HL-60/S4 (cell line): ENCODE results near the gene PITHD1.
"Not testable (repeated sequence)": the region's sequence is repeated elsewhere in the genome, so short reads cannot be mapped to it uniquely, and the experiment has no call there.

Experiments
- in situ Hi-C: fragments of 300-500 bp; cut with MboI; formaldehyde crosslinking; loops from 2 replicates; pipeline ENCODE4 v1.14.3; 2022; ENCODE audit warnings: low sequenced_read_pairs

Gene PITHD1

DNA sequence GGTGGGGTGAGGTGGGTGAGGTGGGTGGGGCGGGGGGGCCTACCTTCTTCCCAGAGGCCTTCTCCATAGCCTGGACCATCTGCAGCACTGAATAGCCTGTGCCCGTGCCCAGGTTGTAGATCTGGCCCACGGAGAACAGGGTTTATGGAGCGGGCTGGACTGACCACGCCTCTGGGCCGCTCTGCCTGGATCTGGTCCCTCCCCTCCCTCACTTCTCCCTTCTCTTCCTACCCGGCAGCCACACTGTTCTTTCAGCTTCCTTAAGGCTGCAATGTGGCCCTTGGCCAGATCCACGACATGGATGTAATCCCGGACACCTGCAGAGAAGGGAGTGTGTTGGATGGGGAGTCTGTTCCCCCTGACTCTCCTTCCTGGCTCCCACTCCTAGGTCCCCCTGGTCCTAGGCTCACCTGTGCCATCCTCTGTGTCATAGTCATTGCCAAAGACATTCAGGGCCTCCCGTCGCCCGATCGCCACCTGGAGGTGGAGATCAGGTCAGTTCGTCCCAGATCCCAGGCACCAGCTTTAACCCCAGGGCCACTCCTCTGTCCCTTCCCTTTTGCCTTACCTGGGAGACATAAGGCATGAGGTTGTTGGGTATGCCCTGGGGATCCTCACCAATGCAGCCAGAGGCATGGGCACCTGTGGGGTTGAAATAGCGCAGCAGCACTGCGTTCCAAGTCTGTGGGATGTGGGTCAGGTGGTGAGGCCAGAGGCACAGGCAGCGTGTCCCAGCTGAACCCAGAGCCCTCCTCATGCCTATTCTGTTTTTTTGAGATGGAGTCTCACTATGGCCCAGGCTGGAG lies 18.5 kb downstream of the PITHD1 start:
- in situ Hi-C loops = no loop called here

DNA sequence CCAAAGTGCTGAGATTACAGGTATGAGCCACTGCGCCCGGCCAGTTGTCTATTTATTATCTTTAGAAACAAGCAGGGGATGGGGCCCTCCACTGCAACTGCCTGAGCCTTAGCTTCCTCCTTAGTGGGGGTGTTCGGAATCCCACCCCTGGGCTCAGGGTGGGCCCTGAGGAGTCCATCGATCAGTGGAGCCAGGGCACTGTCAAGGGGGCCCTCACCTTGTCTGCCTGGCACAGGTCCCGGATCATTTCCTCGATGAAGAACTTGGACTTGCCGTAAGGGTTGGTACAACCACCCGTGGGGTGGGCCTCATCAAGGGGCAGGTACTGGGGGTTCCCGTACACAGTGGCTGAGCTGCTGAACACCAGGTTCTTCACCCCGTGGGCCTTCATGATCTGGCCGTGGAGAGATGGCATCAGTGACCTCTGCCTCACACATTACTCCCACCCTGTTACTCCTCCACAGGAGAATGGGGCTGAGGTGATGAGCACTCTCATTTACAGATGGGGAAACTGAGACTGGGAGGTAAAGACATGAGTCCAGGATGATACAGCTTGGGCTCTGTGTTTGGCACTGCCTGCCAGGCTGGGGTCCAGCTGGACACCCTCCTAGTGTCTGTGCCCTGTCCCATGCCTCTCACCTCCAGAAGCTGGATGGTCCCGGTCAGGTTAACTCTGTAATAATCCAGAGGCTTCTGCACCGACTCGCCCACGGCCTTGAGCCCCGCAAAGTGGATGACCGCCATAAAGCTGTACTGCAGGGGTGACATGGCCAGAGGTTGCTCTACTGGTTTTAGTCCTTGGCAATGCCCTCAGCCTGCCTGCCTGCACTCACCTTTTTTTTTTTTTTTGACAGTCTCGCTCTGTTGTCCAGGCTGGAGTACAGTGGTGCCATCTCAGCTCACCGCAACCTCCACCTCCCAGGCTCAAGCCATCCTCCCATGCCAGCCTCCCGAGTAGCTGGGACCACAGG lies 19.5 kb downstream of the PITHD1 start:
- in situ Hi-C loops = no loop called here

DNA sequence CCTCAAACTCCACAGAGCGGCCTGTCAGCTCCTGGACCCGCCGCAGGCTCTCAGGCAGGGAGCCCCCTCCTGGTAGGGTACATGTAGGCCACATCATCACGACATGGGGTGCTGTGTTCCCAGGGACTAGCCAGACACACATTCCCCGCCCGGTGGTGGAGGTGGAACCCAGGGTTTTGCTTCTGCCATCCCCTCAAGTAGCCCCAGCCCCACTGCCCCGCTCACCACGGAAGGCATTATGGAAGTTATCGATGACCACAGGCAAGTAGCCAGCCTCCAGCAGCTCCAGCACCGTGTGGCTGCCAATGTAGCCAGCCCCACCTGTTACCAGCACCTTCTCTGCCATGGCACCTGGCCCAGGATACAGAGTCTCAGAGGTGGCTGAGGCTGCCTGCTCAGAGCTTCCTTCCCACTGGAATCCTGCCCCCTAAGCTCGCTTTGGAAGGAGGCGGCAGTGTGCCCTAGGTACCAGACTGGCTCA lies 20.5 kb downstream of the PITHD1 start:
- in situ Hi-C loops = no loop called here

- in situ Hi-C loops = no loop called here
Measured at GRCh38 chr1:23799255-23799569, 21.0 kb downstream of the PITHD1 start.

GRCh38 chr1:23799570-23800399 lies 21.6 kb downstream of the PITHD1 start:
- in situ Hi-C loops = no loop called here

GRCh38 chr1:23800400-23801337 lies 22.5 kb downstream of the PITHD1 start, which contains the start of gene GALE:
GALE (minus strand) TSS chr1:23800754; CDS start chr1:23799007, 1,747 bp downstream.
- in situ Hi-C loops = no loop called here

DNA sequence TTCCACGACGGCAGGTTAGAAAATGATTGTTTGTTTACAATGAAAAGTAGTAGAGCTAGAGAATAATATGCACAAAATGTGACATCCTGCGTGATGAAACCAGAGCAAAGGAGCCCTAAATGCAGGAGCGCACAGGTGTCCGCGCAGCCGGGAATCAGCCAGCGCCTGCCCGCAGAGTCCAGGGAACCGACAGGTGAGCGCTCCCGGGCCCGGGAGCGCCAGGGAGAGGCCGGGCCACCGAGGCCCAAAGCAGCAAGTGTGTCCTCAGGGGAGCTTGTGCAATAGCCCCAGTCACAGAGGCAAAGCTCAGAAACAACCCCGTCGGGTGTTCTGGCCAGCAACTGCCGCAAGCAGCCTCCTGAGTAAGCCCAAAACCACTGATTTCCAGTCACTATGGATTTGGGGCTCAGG lies 23.1 kb downstream of the PITHD1 start:
- in situ Hi-C loops = no loop called here

DNA sequence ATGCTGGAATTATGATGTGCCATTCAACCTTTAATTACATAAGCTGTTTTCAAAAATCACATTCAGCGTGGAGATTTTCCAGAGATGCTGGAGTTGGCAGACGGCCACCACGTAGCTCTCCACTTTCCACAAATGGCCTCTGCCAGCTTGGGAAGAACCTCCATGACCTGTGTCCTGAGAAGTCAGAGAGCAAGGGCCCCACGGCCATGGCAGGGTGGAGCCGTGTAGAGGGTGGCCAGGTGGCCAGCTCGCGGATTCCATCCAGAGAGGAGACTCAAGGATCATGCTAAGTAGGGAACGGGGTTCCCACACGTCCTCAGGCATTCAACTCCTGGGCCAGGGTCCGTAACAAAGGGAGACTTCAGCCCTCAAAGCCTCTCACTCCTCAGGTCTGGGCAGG lies 23.7 kb downstream of the PITHD1 start:
- in situ Hi-C loops = no loop called here

DNA sequence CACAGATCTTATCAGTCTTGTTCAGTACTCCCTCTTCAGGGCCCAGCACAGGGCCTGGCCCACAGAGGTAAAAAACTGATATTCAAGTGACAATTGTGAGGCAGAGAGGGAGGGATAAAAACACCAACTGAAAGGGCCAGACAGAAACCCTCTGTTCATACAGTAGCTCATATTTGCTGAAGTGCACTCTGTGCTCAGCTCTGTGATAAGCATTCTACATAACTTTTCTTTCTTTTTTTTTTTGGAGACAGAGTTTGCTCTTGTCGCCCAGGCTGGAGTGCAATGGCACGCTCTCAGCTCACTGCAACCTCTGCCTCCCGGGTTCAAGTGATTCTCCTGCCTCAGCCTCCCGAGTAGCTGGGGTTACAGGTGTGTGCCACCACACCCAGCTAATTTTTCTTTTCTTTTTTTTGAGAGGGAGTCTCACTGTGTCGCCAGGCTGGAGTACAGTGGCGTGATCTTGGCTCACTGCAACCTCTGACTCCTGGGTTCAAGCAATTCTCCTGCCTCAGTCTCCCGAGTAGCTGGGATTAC lies 24.7 kb downstream of the PITHD1 start:
- in situ Hi-C loops = not testable (repeated sequence)

DNA sequence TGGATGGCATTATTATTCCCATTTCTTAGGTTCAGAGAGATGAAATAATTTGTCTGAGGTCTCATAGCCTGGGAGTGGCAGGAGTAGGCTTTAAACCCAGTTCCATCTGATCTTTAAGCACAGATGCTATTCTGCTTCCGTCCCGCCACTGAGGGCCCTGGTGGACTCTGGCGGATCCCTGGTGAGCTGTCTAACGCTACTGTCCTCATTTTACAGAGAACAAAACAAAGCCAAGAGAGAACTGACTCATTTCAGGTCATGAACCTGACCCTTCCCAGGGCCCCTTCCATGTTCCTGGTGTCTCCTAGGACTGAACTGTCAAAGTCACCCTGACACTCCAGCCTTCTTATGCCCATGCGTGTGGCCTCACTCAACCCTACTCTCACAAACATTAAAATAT lies 25.5 kb downstream of the PITHD1 start:
- in situ Hi-C loops = no loop called here

DNA sequence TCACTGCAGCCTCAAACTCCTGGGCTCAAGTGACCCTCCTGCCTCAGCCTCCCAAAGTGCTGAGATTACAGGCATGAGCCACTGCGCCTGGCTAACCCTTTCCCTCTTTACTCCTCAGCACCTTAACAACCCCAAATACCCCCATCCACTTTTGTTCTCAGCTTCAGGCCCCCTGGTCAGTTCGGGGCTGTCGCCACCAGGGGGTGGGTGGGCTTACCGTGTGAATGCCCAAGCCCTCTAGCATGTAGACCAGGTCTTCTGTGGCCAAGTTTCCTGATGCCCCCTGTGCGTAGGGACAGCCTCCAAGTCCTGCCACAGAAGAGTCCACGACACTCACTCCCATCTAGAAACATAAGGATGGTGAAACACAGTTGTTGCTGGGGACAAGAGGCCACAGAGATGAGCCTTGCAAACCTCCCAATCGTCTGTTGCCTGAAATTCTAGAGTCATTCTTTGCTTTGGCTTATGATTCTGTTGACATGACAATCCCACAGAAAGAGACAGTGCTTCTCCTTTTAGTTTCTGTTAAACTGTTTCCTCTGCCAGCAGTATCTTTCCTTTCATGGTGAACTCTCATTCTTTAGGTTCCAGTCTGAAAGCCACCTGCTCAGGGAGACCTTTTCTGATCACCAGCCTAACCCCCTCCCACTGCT lies 26.1 kb downstream of the PITHD1 start:
- in situ Hi-C loops = no loop called here

DNA sequence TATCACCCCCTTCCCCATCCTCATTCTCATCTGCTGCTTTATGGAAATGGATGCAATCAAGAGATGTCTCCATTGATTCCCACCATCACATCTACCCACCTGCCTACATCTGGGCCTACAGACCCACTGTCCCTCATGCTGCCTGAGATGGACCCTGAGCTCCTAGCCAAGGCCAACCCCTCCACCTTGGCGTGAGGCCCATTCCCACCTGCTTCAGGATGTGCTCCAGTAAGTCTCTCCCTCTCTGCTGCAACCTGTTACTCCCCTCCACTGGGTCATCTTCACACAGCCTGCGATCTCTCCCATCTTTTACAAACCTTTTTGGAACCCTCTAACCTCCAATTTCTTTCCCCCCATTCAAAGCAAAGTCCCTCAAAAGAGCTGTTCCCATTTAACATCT lies 26.8 kb downstream of the PITHD1 start:
- in situ Hi-C loops = loop anchor here (5.0 kb wide), 1 partner anchor 112 kb away; no protein-coding TSS in a partner anchor

DNA sequence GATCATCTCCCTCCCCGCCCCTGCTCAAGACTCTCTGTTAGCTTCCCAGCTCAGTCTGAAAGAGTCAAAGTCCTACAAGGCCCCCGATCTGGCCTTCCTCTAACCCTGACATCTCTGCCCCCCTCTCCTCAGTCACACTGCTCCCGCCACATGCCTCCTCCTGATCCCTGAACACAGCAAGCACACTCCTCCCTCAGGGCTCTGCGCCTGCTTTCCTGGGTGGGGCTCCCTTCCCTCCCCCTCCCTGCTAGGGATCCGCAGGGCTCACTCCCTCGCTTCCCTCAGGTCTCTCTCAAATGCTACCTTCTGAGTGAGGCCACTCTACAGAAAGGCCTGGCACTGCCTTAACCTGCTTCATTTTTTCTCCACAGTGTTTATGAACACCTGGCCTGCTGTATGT lies 28.1 kb downstream of the PITHD1 start:
- in situ Hi-C loops = loop anchor here (5.0 kb wide), 1 partner anchor 111 kb away; no protein-coding TSS in a partner anchor

DNA sequence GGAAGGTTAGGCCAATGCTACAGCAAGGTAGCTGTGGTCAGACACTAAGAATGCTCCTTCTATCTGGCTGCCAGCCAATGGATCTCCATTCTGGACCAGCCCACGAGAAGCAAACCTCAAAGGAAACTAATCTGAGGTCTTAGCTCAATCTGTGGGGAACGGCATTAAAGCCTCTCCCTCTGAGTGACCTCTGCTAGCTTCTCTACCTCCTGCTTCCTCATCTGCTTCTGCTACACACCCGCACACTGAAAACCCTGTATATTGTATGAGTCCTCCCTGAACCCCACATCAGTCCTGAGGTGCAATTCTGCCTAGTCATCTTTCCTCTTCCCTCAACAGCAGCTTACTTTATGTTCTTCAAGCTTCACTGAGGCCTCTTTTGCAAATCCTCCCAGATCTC lies 29.2 kb downstream of the PITHD1 start:
- in situ Hi-C loops = loop anchor here (5.0 kb wide), 1 partner anchor 110 kb away; no protein-coding TSS in a partner anchor

- in situ Hi-C loops = loop anchor here (5.0 kb wide), 1 partner anchor 108 kb away; no protein-coding TSS in a partner anchor
Measured at GRCh38 chr1:23809751-23810171, 31.5 kb downstream of the PITHD1 start.

- in situ Hi-C loops = no loop called here
Measured at GRCh38 chr1:23810818-23811540, 32.8 kb downstream of the PITHD1 start.

DNA sequence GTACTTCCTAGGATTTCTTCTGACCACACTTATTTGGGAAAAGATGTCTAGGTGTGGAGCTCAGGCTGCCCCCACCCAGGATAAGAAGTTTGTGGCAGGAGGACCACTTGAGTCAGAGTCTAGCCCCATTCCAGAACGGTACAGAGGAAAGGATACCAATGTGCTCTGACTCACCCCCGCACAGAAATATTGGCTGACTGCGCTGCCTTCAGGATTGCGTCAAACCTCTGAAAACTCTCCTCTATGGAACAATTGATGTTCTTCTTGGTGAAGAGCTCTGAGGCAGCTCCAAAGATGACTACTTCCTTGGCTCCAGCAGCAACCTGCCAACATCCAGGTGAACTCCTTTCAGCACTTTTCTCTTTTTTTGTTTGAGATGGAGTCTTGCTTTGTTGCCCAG lies 35.8 kb downstream of the PITHD1 start:
- in situ Hi-C loops = no loop called here

DNA sequence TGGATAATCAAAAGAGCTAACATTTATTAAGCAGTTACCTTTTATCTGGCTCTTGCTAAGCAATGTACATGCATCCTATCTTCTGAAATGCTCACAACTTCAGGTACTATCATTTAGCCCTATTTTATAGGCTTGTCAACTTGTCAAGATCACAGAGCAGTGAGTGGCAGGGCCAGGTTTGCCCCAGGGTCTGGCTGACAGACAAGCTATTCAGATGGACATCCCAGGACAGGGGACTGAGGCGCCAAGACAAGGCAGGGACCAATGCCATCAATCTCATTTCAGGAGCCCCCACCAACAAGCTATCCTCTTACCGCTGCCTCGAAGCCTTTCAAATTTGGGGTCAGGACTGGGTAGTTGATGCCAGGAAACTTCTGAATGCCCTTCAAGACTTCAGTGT lies 38.1 kb downstream of the PITHD1 start:
- in situ Hi-C loops = no loop called here
